ENCODE results near the gene DHH.
A peak's percentile ranks its signal among the peaks of the same experiment; 100 is the strongest.

DHH gene

GRCh38 chr12:49108958-49109404 is 14.4 kb upstream of the DHH start:
- no peak for DNase-seq

GRCh38 chr12:49105504-49106084 is 11.0 kb upstream of the DHH start:
- DNase-seq: no peak

GRCh38 chr12:49104822-49105221 is 10.2 kb upstream of the DHH start:
- DNase-seq: no peak

GRCh38 chr12:49100380-49100779 is 5.8 kb upstream of the DHH start:
- no peak for DNase-seq

- DNase-seq: no peak
Measured at GRCh38 chr12:49098703-49099102, 4.1 kb upstream of the DHH start.

- peak; percentile 24 for DNase-seq
Measured at GRCh38 chr12:49098035-49098451, 3.4 kb upstream of the DHH start.

GRCh38 chr12:49097381-49097780 is 2.8 kb upstream of the DHH start:
- no peak for DNase-seq

GRCh38 chr12:49094975-49095365 is 369 bp upstream of the DHH start:
- no peak for DNase-seq

- DNase-seq: no peak
Measured at GRCh38 chr12:49093792-49094159, 825 bp downstream of the DHH start.

- DNase-seq: no peak
Measured at GRCh38 chr12:49092816-49093406, 1.7 kb downstream of the DHH start.

GRCh38 chr12:49092086-49092815 is 2.4 kb downstream of the DHH start:
- DNase-seq: no peak

- no peak for DNase-seq
Measured at GRCh38 chr12:49091836-49092085, 2.8 kb downstream of the DHH start.

GRCh38 chr12:49091056-49091835 is 3.4 kb downstream of the DHH start:
- DNase-seq: no peak

GRCh38 chr12:49089821-49090773 is 4.5 kb downstream of the DHH start:
- no peak for DNase-seq

- DNase-seq: no peak
Measured at GRCh38 chr12:49088932-49089330, 5.7 kb downstream of the DHH start.

- peak; percentile 46 for DNase-seq
Measured at GRCh38 chr12:49088150-49088931, 6.3 kb downstream of the DHH start.

GRCh38 chr12:49086116-49086515 is 8.5 kb downstream of the DHH start:
- no peak for DNase-seq

- DNase-seq: no peak
Measured at GRCh38 chr12:49084438-49084837, 10.2 kb downstream of the DHH start.

GRCh38 chr12:49079793-49080192 is 14.8 kb downstream of the DHH start:
- DNase-seq: no peak

- DNase-seq: no peak
Measured at GRCh38 chr12:49070971-49071370, 23.6 kb downstream of the DHH start.

GRCh38 chr12:49069507-49070346 is 24.9 kb downstream of the DHH start, which contains the start of gene RHEBL1:
TSS of gene RHEBL1 (minus strand) at chr12:49069979. CDS start at chr12:49069785, 194 bp downstream.
- DNase-seq: peak; percentile 93

Measured in KG1 (cell line).